Liver (tissue), 3 donors: ENCODE data around the gene PSMB9.

Experiments
- JUND ChIP-seq, 2 donors: IDR thresholded peaks; 2 replicates each; pipeline ENCODE4 v1.6.1; 2016; ENCODE audit warnings: antibody characterized with exemption in 2 of 2
- RXRA ChIP-seq, 2 donors: IDR thresholded peaks; 2 replicates each; pipeline ENCODE4 v1.6.1; 2017 to 2018; ENCODE audit warnings: antibody characterized with exemption in 2 of 2, mild to moderate bottlenecking in 1 of 2
- SP1 ChIP-seq: IDR thresholded peaks from 2 replicates; pipeline ENCODE4 v1.6.1; 2018; ENCODE audit warnings: antibody characterized with exemption, mild to moderate bottlenecking
- YY1 ChIP-seq: IDR thresholded peaks from 2 replicates; pipeline ENCODE4 v1.6.1; 2016; ENCODE audit warnings: antibody characterized with exemption, mild to moderate bottlenecking
- TF ChIP-seq, protein P1 (sequence below): fragments of 150-350 bp; IDR thresholded peaks from 2 replicates; pipeline ENCODE4 v1.5.1; 2017; ENCODE audit warnings: improper control_type of control experiment, low read depth, low read length; ENCODE audit not compliant: missing input control
- TF ChIP-seq, protein P2 (sequence below): IDR thresholded peaks from 2 replicates; pipeline ENCODE4 v1.6.1; 2016; ENCODE audit warnings: antibody characterized with exemption
- donor health status: healthy.
- donor health status: healthy.

DNA sequence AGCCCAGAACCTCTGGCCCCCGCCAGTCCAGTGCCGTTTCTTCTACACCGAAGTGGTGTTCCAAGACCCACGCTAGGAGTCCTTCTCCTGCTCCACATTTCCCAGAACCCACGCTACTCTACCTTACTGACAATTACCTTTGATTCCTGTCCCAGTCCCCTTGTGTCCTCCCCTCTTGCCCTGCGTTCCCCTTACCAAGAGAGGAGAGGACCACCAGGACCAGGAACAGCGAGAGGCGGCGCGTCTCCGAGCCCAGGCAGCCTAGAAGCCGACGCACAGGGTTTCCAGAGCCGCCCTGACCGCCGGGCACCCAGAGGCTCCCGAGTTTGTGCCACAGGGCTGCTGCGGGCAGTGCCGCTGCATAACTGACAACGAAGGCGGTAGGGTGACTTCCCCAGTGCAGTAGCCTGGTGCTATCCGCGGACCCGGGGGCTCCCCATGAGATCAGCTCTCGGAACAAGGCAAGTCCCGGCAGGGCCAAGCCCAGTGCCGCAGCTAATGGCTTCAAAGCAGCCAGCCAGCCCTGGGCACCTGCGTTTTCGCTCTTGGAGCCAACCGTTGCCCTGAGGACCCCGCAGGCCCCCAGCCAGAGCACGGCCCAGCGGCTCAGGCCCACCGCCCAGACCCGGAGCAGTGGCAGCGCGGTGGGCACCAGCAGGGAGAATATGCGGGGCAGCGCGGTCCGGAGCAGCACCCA lies 1.0 kb upstream of the PSMB9 start:
- TF ChIP-seq YY1 = no peak
- TF ChIP-seq, protein P1, sequence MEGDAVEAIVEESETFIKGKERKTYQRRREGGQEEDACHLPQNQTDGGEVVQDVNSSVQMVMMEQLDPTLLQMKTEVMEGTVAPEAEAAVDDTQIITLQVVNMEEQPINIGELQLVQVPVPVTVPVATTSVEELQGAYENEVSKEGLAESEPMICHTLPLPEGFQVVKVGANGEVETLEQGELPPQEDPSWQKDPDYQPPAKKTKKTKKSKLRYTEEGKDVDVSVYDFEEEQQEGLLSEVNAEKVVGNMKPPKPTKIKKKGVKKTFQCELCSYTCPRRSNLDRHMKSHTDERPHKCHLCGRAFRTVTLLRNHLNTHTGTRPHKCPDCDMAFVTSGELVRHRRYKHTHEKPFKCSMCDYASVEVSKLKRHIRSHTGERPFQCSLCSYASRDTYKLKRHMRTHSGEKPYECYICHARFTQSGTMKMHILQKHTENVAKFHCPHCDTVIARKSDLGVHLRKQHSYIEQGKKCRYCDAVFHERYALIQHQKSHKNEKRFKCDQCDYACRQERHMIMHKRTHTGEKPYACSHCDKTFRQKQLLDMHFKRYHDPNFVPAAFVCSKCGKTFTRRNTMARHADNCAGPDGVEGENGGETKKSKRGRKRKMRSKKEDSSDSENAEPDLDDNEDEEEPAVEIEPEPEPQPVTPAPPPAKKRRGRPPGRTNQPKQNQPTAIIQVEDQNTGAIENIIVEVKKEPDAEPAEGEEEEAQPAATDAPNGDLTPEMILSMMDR = no peak
- TF ChIP-seq RXRA (IDR thresholded peaks at IDR 0.05) = no peak
- no peak for TF ChIP-seq SP1
- TF ChIP-seq, protein P2, sequence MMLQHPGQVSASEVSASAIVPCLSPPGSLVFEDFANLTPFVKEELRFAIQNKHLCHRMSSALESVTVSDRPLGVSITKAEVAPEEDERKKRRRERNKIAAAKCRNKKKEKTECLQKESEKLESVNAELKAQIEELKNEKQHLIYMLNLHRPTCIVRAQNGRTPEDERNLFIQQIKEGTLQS = no peak
- TF ChIP-seq JUND (IDR thresholded peaks at IDR 0.05) = no peak
